ENCODE results near the gene ANKRD7.

The ANKRD7 gene

GRCh38 chr7:118214051-118214832, 10.3 kb upstream of the ANKRD7 start:
- no peaks in the 10 kb centered on the region for H3K9me3 ChIP-seq (ENCODE audit: insufficient read depth, low read depth, low read length)
- H4K8ac ChIP-seq (ENCODE audit: low read depth, low read length): no peak overlapping the region
- WGBS (ENCODE audit: extremely low coverage, insufficient coverage, insufficient read length): no CpG with 5 or more reads among the region's 49 CpGs
- no peak overlapping the region for H2AK5ac ChIP-seq (ENCODE audit: low read length)
- H3K27ac ChIP-seq (ENCODE audit: low read depth, low read length): no peak overlapping the region
- no peak overlapping the region for H4K12ac ChIP-seq (ENCODE audit: low read depth, low read length)
- no peak overlapping the region for H4K91ac ChIP-seq (ENCODE audit: low read depth, low read length)
- H2BK120ac ChIP-seq (ENCODE audit: insufficient read depth, low read length, poor library complexity): no peak overlapping the region
- no peaks in the 10 kb centered on the region for H3K79me1 ChIP-seq (ENCODE audit: low read length)
- H2BK12ac ChIP-seq (ENCODE audit: low read length): no peak overlapping the region
- no peak overlapping the region for H2AFZ ChIP-seq (ENCODE audit: insufficient read depth, low read length, poor library complexity)
- H3K36me3 ChIP-seq (ENCODE audit: control insufficient read depth in 1 of 2, insufficient read depth in 2 of 2, low read length in 2 of 2): no peaks in the 10 kb centered on the region
- no peak overlapping the region for H2BK5ac ChIP-seq (ENCODE audit: low read depth, low read length, poor library complexity)
- no peak overlapping the region for H3K14ac ChIP-seq (ENCODE audit: low read length)
- no peak overlapping the region for H3K23ac ChIP-seq (ENCODE audit: low read length)
- no peak overlapping the region for H3K18ac ChIP-seq (ENCODE audit: low read length)
- no peak overlapping the region for H3K9ac ChIP-seq (ENCODE audit: low read length)
- no peak overlapping the region for H3K4me3 ChIP-seq (ENCODE audit: low read depth, low read length)
- H3K4ac ChIP-seq (ENCODE audit: low read depth, low read length): no peak overlapping the region
- no peaks in the 10 kb centered on the region for H3K27me3 ChIP-seq (ENCODE audit: insufficient read depth, low read length)
- H3K4me1 ChIP-seq (ENCODE audit: control insufficient read depth in 1 of 2, insufficient read depth in 2 of 2, low read length in 2 of 2): no peaks in the 10 kb centered on the region
- DNase-seq: peak; percentile 21 to 53
- H3K4me2 ChIP-seq (ENCODE audit: low read length): no peak overlapping the region
- H3K79me2 ChIP-seq (ENCODE audit: control insufficient read depth, insufficient read depth, low read length, poor library complexity): no peaks in the 10 kb centered on the region

- Histone ChIP-seq H3K18ac (ENCODE audit: low read length) (no peak overlapping the region), H3K4ac (ENCODE audit: low read depth, low read length) (no peak overlapping the region), H3K9me3 (ENCODE audit: insufficient read depth, low read depth, low read length) (no peaks in the 10 kb centered on the region), H2AK5ac (ENCODE audit: low read length) (no peak overlapping the region), H3K14ac (ENCODE audit: low read length) (no peak overlapping the region), H3K4me3 (ENCODE audit: low read depth, low read length) (no peak overlapping the region), H3K79me1 (ENCODE audit: low read length) (no peaks in the 10 kb centered on the region), H2AFZ (ENCODE audit: insufficient read depth, low read length, poor library complexity) (no peak overlapping the region), H3K4me2 (ENCODE audit: low read length) (no peak overlapping the region), H4K91ac (ENCODE audit: low read depth, low read length) (no peak overlapping the region), H4K8ac (ENCODE audit: low read depth, low read length) (no peak overlapping the region), H3K4me1 (ENCODE audit: control insufficient read depth in 1 of 2, insufficient read depth in 2 of 2, low read length in 2 of 2) (no peaks in the 10 kb centered on the region), H2BK120ac (ENCODE audit: insufficient read depth, low read length, poor library complexity) (no peak overlapping the region), H2BK12ac (ENCODE audit: low read length) (no peak overlapping the region), H3K23ac (ENCODE audit: low read length) (no peak overlapping the region), H3K36me3 (ENCODE audit: control insufficient read depth in 1 of 2, insufficient read depth in 2 of 2, low read length in 2 of 2) (no peaks in the 10 kb centered on the region), H4K12ac (ENCODE audit: low read depth, low read length) (no peak overlapping the region), H3K9ac (ENCODE audit: low read length) (no peak overlapping the region), H3K79me2 (ENCODE audit: control insufficient read depth, insufficient read depth, low read length, poor library complexity) (no peaks in the 10 kb centered on the region), H3K27me3 (ENCODE audit: insufficient read depth, low read length) (no peaks in the 10 kb centered on the region), H2BK5ac (ENCODE audit: low read depth, low read length, poor library complexity) (no peak overlapping the region), H3K27ac (ENCODE audit: low read depth, low read length) (no peak overlapping the region)
- no CpG with 5 or more reads among the region's 3 CpGs for WGBS (ENCODE audit: extremely low coverage, insufficient coverage, insufficient read length)
- no peak for DNase-seq
These were observed 9.7 kb upstream of the ANKRD7 start for GRCh38 chr7:118214833-118215182.

DNA sequence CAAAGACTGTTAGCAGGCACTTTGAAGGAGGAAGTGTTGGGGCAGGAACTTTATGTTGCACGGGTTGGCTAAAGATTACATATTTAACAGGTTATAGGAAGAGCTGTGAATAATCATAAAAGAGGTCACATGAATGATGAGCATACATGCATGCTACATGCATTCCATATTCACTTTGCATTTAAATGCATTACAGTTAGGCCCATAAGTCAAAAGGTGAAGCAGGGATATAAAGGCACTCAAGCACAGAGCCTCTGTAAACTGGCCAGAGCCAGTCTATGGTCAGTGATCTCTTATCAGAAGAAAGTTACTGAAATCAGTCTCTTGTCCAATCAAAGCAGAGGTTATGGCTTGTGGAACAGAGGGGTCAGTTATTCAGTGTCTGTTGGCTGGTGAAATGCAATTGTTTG, 7.3 kb upstream of the ANKRD7 start:
- no peak overlapping the region for H3K9ac ChIP-seq (ENCODE audit: low read length)
- no peak overlapping the region for H3K4me2 ChIP-seq (ENCODE audit: low read length)
- no CpG with 5 or more reads among the region's 1 CpG for WGBS (ENCODE audit: extremely low coverage, insufficient coverage, insufficient read length)
- H3K27ac ChIP-seq (ENCODE audit: low read depth, low read length): no peak overlapping the region
- no peak overlapping the region for H2AFZ ChIP-seq (ENCODE audit: insufficient read depth, low read length, poor library complexity)
- H4K91ac ChIP-seq (ENCODE audit: low read depth, low read length): no peak overlapping the region
- H3K79me1 ChIP-seq (ENCODE audit: low read length): no peaks in the 10 kb centered on the region
- H3K27me3 ChIP-seq (ENCODE audit: insufficient read depth, low read length): no peaks in the 10 kb centered on the region
- H2AK5ac ChIP-seq (ENCODE audit: low read length): no peak overlapping the region
- no peak overlapping the region for H4K8ac ChIP-seq (ENCODE audit: low read depth, low read length)
- H4K12ac ChIP-seq (ENCODE audit: low read depth, low read length): no peak overlapping the region
- H3K4ac ChIP-seq (ENCODE audit: low read depth, low read length): no peak overlapping the region
- no peaks in the 10 kb centered on the region for H3K79me2 ChIP-seq (ENCODE audit: control insufficient read depth, insufficient read depth, low read length, poor library complexity)
- no peaks in the 10 kb centered on the region for H3K9me3 ChIP-seq (ENCODE audit: insufficient read depth, low read depth, low read length)
- no peak for DNase-seq
- no peak overlapping the region for H3K14ac ChIP-seq (ENCODE audit: low read length)
- no peak overlapping the region for H2BK120ac ChIP-seq (ENCODE audit: insufficient read depth, low read length, poor library complexity)
- no peaks in the 10 kb centered on the region for H3K4me1 ChIP-seq (ENCODE audit: control insufficient read depth in 1 of 2, insufficient read depth in 2 of 2, low read length in 2 of 2)
- H3K23ac ChIP-seq (ENCODE audit: low read length): no peak overlapping the region
- H3K18ac ChIP-seq (ENCODE audit: low read length): no peak overlapping the region
- no peak overlapping the region for H2BK12ac ChIP-seq (ENCODE audit: low read length)
- H3K4me3 ChIP-seq (ENCODE audit: low read depth, low read length): no peak overlapping the region
- H3K36me3 ChIP-seq (ENCODE audit: control insufficient read depth in 1 of 2, insufficient read depth in 2 of 2, low read length in 2 of 2): no peaks in the 10 kb centered on the region
- no peak overlapping the region for H2BK5ac ChIP-seq (ENCODE audit: low read depth, low read length, poor library complexity)

DNA sequence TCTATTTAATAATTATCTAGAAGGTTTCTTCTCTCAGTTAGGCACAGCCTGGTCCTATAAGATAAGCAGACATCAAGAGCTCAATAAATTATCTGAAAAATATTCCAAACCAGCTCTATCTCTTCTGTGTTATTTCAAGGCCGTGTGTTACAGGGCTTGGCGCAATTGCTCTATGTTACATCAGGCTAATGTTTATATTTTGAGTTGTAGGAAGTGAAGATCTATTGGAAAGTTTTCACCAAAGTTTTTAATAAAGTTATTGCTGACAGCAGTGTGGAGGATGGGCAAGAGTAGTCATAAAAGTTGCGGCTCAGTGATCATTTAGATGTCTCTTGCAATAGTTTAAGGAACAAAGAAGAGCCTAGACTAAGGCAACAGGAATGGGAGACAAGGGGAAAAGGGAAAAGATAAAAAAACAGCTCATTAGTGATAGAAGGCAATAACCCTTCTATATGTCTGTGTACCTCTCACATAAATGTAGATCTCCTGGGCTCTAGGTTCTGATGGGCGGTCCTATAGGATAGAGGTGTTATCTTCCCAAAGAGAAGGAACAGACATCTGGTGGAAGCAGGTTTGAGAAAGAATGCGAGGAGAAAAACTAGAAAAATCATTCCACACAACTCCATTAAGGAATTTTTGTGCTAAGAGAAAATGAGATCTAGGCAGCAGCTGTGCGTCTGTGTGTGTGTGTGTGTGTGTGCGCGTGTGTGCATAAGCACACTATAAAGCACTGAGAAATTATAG, 5.9 kb upstream of the ANKRD7 start:
- H3K4me1 ChIP-seq (ENCODE audit: control insufficient read depth in 1 of 2, insufficient read depth in 2 of 2, low read length in 2 of 2): no peaks in the 10 kb centered on the region
- no CpG with 5 or more reads among the region's 8 CpGs for WGBS (ENCODE audit: extremely low coverage, insufficient coverage, insufficient read length)
- H3K36me3 ChIP-seq (ENCODE audit: control insufficient read depth in 1 of 2, insufficient read depth in 2 of 2, low read length in 2 of 2): no peaks in the 10 kb centered on the region
- no peak overlapping the region for H3K4me3 ChIP-seq (ENCODE audit: low read depth, low read length)
- no peaks in the 10 kb centered on the region for H3K27me3 ChIP-seq (ENCODE audit: insufficient read depth, low read length)
- no peak overlapping the region for H3K27ac ChIP-seq (ENCODE audit: low read depth, low read length)
- H3K14ac ChIP-seq (ENCODE audit: low read length): no peak overlapping the region
- no peak overlapping the region for H3K9ac ChIP-seq (ENCODE audit: low read length)
- DNase-seq: no peak
- H3K4ac ChIP-seq (ENCODE audit: low read depth, low read length): no peak overlapping the region
- no peak overlapping the region for H4K8ac ChIP-seq (ENCODE audit: low read depth, low read length)
- H4K91ac ChIP-seq (ENCODE audit: low read depth, low read length): no peak overlapping the region
- no peaks in the 10 kb centered on the region for H3K9me3 ChIP-seq (ENCODE audit: insufficient read depth, low read depth, low read length)
- no peak overlapping the region for H2BK5ac ChIP-seq (ENCODE audit: low read depth, low read length, poor library complexity)
- H2BK12ac ChIP-seq (ENCODE audit: low read length): no peak overlapping the region
- no peaks in the 10 kb centered on the region for H3K79me2 ChIP-seq (ENCODE audit: control insufficient read depth, insufficient read depth, low read length, poor library complexity)
- H2AFZ ChIP-seq (ENCODE audit: insufficient read depth, low read length, poor library complexity): no peak overlapping the region
- no peak overlapping the region for H3K23ac ChIP-seq (ENCODE audit: low read length)
- no peak overlapping the region for H3K18ac ChIP-seq (ENCODE audit: low read length)
- H3K79me1 ChIP-seq (ENCODE audit: low read length): no peaks in the 10 kb centered on the region
- H2BK120ac ChIP-seq (ENCODE audit: insufficient read depth, low read length, poor library complexity): no peak overlapping the region
- no peak overlapping the region for H4K12ac ChIP-seq (ENCODE audit: low read depth, low read length)
- no peak overlapping the region for H3K4me2 ChIP-seq (ENCODE audit: low read length)
- H2AK5ac ChIP-seq (ENCODE audit: low read length): no peak overlapping the region
